ENCODE measurements around the gene NOS3.
A peak's percentile ranks its signal among the peaks of the same experiment; 100 is the strongest.

The NOS3 gene

GRCh38 chr7:151060416-151061212 lies 69.8 kb downstream of the NOS3 start:
- DNase-seq, result peak; percentile 67

- DNase-seq, result no peak
Observed at GRCh38 chr7:151061213-151062110, 70.6 kb downstream of the NOS3 start.

- no peak for DNase-seq
Observed at GRCh38 chr7:151062111-151062398, 71.2 kb downstream of the NOS3 start.

GRCh38 chr7:151062399-151063211 lies 71.8 kb downstream of the NOS3 start:
- DNase-seq, result no peak

GRCh38 chr7:151063212-151063561 lies 72.4 kb downstream of the NOS3 start:
- no peak for DNase-seq
